ENCODE results near the gene GCNT1. TPM values are rescaled to one million over a fixed set of nuclear protein-coding genes. Genes with fewer than 3 reads are reported as not detected.
A peak's percentile ranks its signal among the peaks of the same experiment; 100 is the strongest.
"Not testable (repeated sequence)": the region's sequence is repeated elsewhere in the genome, so short reads cannot be mapped to it uniquely, and the experiment has no call there.

The GCNT1 gene
- total and polyA plus RNA-seq, 12 donors, result 0.66 to 8.1 (median 1.9) TPM

DNA sequence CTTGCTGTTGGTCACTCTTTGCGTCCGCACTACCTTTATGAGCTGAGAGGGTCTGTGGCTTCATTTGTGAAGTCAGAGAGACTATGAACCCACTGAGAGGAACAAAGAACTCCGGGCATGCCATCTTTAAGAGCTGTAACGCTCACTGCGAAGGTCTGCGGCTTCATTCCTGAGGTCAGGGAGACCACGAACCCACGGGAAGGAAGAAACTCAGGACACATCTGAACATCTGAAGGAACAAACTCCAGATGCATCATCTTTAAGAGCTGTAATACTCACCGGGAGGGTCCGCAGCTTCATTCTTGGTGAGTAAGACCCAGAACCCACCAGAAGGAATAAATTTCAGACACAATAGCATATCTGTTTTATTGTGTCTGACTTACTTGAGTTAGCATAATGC is 19.2 kb downstream of the GCNT1 start:
- Histone ChIP-seq H3K9me3 (peaks cover 0 to 28% (median 2%) of the 10 kb centered on the region in 11 donors), H3K4me1 (peaks cover 0 to 32% (median 0%) of the 10 kb centered on the region in 9 donors), H3K36me3 (peaks cover 0 to 4% (median 0%) of the 10 kb centered on the region in 9 donors), H3K4me3 (no peak overlapping the region), H3K27me3 (no peaks in the 10 kb centered on the region), H3K27ac (no peak overlapping the region)
- TF ChIP-seq, protein P1, sequence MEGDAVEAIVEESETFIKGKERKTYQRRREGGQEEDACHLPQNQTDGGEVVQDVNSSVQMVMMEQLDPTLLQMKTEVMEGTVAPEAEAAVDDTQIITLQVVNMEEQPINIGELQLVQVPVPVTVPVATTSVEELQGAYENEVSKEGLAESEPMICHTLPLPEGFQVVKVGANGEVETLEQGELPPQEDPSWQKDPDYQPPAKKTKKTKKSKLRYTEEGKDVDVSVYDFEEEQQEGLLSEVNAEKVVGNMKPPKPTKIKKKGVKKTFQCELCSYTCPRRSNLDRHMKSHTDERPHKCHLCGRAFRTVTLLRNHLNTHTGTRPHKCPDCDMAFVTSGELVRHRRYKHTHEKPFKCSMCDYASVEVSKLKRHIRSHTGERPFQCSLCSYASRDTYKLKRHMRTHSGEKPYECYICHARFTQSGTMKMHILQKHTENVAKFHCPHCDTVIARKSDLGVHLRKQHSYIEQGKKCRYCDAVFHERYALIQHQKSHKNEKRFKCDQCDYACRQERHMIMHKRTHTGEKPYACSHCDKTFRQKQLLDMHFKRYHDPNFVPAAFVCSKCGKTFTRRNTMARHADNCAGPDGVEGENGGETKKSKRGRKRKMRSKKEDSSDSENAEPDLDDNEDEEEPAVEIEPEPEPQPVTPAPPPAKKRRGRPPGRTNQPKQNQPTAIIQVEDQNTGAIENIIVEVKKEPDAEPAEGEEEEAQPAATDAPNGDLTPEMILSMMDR (IDR thresholded peaks at IDR 0.05), result no peak
- ATAC-seq (no peak), DNase-seq (no peak)
- 92 to 96% methylated on average over 10 of the region's 10 CpGs for WGBS, 2 donors
- intact Hi-C loops (cut with DNase I), result no loop called here

DNA sequence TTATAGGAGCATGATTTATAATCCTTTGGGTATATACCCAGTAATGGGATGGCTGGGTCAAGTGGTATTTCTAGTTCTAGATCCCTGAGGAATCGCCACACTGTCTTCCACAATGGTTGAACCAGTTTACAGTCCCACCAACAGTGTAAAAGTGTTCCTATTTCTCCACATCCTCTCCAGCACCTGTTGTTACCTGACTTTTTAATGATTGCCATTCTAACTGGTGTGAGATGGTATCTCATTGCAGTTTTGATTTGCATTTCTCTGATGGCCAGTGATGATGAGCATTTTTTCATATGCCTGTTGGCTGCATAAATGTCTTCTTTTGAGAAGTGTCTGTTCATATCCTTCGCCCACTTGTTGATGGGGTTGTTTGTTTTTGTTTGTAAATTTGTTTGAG is 20.4 kb downstream of the GCNT1 start:
- peaks cover 0 to 21% (median 0%) of the 10 kb centered on the region in 9 donors for H3K4me1 ChIP-seq
- H3K27me3 ChIP-seq; H3K4me3 ChIP-seq; intact Hi-C loops (cut with DNase I); H3K36me3 ChIP-seq; ATAC-seq; H3K27ac ChIP-seq; DNase-seq: not testable (repeated sequence)
- 94 to 100% methylated on average over 1 of the region's 2 CpGs for WGBS, 2 donors
- peaks cover 0 to 28% (median 2%) of the 10 kb centered on the region in 11 donors for H3K9me3 ChIP-seq

DNA sequence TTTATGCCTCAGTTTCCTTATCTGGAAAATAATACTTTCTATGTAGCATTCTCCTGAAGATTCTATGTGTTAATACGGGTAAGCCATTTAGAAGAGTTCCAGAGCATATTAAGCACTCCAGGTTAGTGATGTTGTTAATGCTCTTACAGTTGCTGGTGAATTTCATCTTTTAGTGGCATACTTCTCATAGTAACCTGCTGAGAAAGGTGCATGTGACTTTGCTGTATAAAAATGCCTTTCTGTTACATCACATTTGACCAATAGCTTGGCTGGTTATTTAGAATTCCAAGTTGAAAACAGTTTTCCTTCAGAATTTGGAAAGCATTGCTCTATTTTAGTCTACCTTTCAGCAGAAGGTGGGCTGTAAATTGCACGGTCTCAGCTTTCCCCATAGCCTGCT is 27.2 kb downstream of the GCNT1 start:
- Histone ChIP-seq H3K36me3 (no peaks in the 10 kb centered on the region), H3K9me3 (peaks cover 0 to 5% (median 0%) of the 10 kb centered on the region in 11 donors), H3K27ac (no peak overlapping the region), H3K4me3 (no peak overlapping the region), H3K27me3 (no peaks in the 10 kb centered on the region), H3K4me1 (peaks cover 0 to 20% (median 3%) of the 10 kb centered on the region in 9 donors)
- DNase-seq, result no peak
- ATAC-seq, result no peak
- TF ChIP-seq, protein P1 (IDR thresholded peaks at IDR 0.05), result no peak
- WGBS, 2 donors, result 85 to 88% methylated on average over 2 of the region's 2 CpGs
- intact Hi-C loops (cut with DNase I), result no loop called here

DNA sequence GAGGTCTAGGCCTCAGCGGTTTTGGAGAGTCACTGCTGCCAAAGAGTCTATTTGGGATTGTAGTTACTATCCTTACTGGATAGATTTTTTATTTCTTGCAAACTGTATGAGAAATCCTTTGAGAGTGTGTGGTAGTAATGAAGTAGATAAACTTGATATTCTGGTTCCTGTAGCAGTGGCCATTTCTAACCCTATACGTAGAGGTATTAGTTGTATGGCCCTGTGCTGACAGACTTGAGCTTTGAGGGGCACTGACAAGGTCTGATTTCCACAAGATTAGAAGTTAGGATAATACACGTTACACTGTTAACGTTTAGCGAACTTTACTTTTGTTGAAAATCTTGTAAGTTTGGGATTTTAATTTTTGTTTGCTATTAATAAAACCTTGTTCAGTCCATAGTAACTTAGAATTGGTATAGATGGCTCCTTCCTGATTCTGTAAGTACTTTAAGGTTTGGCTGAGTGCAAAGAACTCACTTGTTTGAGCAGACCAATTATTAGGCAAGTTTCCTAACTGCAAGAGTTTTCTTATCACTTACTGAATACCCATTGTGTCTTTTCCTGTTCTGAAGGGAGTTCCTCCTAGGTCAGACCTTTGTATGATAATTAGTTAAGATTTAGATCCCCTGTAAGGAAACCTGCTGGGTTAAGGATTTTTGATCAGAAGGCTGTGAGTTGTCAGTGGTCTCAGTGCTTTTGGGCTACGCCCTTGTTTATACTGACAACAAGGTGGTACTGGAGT is 31.4 kb downstream of the GCNT1 start:
- Histone ChIP-seq H3K36me3 (no peaks in the 10 kb centered on the region), H3K9me3 (peaks cover 0 to 15% (median 0%) of the 10 kb centered on the region in 11 donors), H3K4me1 (peaks cover 0 to 26% (median 6%) of the 10 kb centered on the region in 9 donors), H3K4me3 (no peak overlapping the region), H3K27me3 (no peaks in the 10 kb centered on the region), H3K27ac (peak overlapping the region; percentile 35 to 88 (median 65))
- peak in 4 of 8 donors; percentile 66 to 80 (median 70) for ATAC-seq
- TF ChIP-seq, protein P1 (IDR thresholded peaks at IDR 0.05), result no peak
- 72 to 86% methylated on average over 6 of the region's 6 CpGs for WGBS, 2 donors
- intact Hi-C loops (cut with DNase I), result no loop called here
- DNase-seq, result no peak

DNA sequence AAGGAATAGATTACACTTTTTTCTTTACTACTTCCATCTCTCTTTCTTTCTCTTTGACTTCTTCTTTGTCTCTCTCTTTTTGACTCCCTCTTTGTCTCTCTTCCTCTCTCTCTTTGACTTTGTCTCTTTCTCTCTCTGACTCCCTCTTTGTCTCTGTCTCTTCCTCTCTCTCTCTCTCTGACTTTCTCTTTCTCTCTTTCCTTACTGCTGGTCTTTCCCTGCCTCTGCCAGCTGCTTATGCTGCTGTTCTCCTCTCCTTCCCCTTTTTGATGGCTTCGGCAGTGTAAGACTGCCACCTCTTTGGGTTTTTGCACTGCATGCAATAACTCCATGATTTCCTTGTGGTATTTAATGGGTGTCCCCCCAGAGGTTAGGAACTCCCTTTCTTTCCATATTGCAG is 32.1 kb downstream of the GCNT1 start:
- WGBS, 2 donors, result 81 to 84% methylated on average over 1 of the region's 1 CpG
- H3K36me3 ChIP-seq; H3K27me3 ChIP-seq; intact Hi-C loops (cut with DNase I); DNase-seq; ATAC-seq; H3K4me3 ChIP-seq: not testable (repeated sequence)
- Histone ChIP-seq H3K4me1 (peaks cover 0 to 26% (median 6%) of the 10 kb centered on the region in 9 donors), H3K27ac (peak overlapping the region; percentile 35 to 88 (median 65)), H3K9me3 (peaks cover 0 to 17% (median 0%) of the 10 kb centered on the region in 11 donors)

DNA sequence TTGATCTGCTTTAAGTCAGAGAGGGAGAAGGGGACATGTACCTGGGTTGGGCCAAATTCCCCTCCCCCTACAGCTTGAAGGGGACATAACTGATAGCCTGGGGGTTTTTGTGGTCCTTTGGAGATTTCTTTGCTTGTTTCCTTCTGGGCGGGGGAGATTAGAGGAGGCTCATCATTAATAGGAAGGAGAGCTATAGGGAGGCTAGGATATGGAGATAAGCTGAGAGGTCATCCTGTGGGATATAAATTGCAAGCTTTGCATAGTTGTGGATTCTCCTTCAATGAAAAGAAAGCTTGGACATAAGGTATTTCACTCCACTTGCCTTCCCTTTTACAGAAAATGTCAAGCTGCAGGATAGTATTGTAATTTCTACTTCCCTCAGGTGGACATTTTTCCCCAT is 34.5 kb downstream of the GCNT1 start:
- H3K27ac ChIP-seq; H3K4me3 ChIP-seq; ATAC-seq; H3K36me3 ChIP-seq; intact Hi-C loops (cut with DNase I); DNase-seq; H3K27me3 ChIP-seq: not testable (repeated sequence)
- peaks cover 0 to 23% (median 6%) of the 10 kb centered on the region in 9 donors for H3K4me1 ChIP-seq
- 86 to 88% methylated on average over 1 of the region's 1 CpG for WGBS, 2 donors
- H3K9me3 ChIP-seq, result peaks cover 0 to 17% (median 0%) of the 10 kb centered on the region in 11 donors
